ENCODE data around the gene NDUFV1. TPM values are rescaled to one million over a fixed set of nuclear protein-coding genes. Genes with fewer than 3 reads are reported as not detected.

The NDUFV1 gene
- 186 TPM for total RNA-seq

GRCh38 chr11:67606492-67607295 lies at the start of gene NDUFV1:
NDUFV1 (plus strand) TSS chr11:67606936; CDS start chr11:67607005, 69 bp downstream.

DNA sequence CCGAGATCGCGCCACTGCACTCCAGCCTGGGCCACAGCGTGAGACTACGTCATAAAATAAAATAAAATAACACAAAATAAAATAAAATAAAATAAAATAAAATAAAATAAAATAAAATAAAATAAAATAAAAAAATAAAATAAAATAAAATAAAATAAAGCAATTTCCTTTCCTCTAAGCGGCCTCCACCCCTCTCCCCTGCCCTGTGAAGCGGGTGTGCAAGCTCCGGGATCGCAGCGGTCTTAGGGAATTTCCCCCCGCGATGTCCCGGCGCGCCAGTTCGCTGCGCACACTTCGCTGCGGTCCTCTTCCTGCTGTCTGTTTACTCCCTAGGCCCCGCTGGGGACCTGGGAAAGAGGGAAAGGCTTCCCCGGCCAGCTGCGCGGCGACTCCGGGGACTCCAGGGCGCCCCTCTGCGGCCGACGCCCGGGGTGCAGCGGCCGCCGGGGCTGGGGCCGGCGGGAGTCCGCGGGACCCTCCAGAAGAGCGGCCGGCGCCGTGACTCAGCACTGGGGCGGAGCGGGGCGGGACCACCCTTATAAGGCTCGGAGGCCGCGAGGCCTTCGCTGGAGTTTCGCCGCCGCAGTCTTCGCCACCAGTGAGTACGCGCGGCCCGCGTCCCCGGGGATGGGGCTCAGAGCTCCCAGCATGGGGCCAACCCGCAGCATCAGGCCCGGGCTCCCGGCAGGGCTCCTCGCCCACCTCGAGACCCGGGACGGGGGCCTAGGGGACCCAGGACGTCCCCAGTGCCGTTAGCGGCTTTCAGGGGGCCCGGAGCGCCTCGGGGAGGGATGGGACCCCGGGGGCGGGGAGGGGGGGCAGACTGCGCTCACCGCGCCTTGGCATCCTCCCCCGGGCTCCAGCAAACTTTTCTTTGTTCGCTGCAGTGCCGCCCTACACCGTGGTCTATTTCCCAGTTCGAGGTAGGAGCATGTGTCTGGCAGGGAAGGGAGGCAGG lies 23.2 kb upstream of the NDUFV1 start, which contains the start of gene GSTP1:
Gene GSTP1, plus strand, starts transcription at position 566 of the 958 bp plus-strand sequence. Its CDS starts 32 bp downstream, at position 598.

DNA sequence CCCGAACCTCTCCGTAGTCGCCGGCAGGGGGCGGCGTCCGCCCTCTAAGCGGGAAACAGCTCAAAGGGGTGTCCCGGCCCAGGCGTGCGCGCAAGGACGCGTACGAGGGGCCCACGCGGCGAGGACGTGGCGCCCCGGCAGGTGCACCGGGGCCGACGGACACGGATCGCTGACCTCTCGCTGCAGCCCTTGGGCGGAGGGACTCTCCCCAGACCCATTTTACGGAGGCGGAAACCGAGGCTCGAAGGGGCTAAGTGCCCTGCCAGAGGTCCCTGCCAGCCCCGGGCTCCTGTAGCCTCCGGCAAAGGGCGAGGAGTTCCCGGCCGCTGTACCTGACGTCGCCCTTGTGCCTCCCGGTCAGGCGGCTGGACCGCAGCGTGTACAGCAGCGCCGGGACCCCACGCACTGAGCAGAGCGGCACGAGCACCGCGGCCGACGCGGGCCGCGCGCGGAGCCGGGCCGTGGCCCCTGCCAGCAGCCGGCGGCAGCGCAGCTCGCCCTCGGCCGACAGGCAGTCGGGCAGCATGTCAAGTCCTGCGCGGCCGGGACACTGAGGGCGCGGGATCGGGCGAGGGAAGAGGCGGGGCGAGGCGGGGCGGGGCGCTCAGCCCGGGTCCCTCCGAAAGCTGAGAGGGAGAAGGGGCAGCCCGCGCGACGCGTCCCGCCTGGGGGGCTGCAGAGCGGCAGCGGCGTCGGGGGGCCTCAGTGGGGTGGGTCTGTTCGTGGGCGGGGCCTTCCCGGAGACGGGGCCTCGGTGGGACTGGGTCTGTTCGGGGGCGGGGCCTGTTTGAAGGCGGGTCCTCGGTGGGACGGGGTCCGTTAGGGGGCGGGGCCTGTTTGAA lies 22.9 kb downstream of the NDUFV1 start, which contains the start of gene NUDT8:
Gene NUDT8, minus strand, starts transcription at position 552 of the 842 bp plus-strand sequence. Its CDS starts 26 bp downstream, at position 526.

DNA sequence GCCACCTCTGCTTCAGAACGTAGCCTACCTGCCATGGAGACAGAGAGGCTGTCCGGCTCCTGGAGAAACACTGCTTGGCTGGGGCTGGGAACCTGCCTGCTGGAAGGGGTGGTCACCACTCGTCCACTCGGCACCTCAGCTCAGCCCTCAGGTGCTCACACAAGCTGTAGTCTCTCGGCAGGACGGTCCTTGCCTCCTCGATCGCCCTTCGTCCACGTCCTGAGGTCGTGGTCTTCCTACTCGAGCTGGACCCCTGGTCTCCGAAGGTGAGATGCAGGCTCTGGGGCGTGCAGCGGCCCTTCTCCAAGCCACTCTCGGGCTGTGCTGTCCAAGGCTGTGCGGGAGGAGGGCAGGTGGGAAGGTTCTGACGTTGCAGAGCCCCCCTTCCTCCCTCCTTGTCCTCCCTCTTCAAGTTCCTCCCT lies 32.7 kb downstream of the NDUFV1 start, which contains the start of gene TBX10:
Gene TBX10, minus strand, starts transcription at position 326 of the 422 bp plus-strand sequence. Its CDS starts 291 bp downstream, at position 35.

Other genes with a start within 250 kb of the NDUFV1 start
- gene CLCF1, start 233.3 kb upstream of the NDUFV1 start, total RNA-seq: 2.9 TPM
- gene RAD9A, start 214.9 kb upstream of the NDUFV1 start, total RNA-seq: 26.6 TPM
- gene PPP1CA, start 205.1 kb upstream of the NDUFV1 start, total RNA-seq: 85.5 TPM
- gene TBC1D10C, start 202.9 kb upstream of the NDUFV1 start, total RNA-seq: 1.4 TPM
- 5.1 TPM for gene CARNS1, start 191.3 kb upstream of the NDUFV1 start, total RNA-seq
- gene RPS6KB2, start 178.4 kb upstream of the NDUFV1 start, total RNA-seq: 41.7 TPM
- gene PTPRCAP, start 169.3 kb upstream of the NDUFV1 start, total RNA-seq: 0.71 TPM
- gene CORO1B, start 163.5 kb upstream of the NDUFV1 start, total RNA-seq: 55.3 TPM
- not detected for gene GPR152, start 154.2 kb upstream of the NDUFV1 start, total RNA-seq
- 6.3 TPM for gene CABP4, start 151.6 kb upstream of the NDUFV1 start, total RNA-seq
- gene TMEM134, start 137.7 kb upstream of the NDUFV1 start, total RNA-seq: 73.1 TPM
- 49.3 TPM for gene AIP, start 123.9 kb upstream of the NDUFV1 start, total RNA-seq
- gene PITPNM1, start 101.6 kb upstream of the NDUFV1 start, total RNA-seq: 79.8 TPM
- 13.1 TPM for gene CDK2AP2, start 98.8 kb upstream of the NDUFV1 start, total RNA-seq
- gene CABP2, start 83.5 kb upstream of the NDUFV1 start, total RNA-seq: 5.6 TPM
- 417 TPM for gene GSTP1, start 23.1 kb upstream of the NDUFV1 start, total RNA-seq
- 3.7 TPM for gene NUDT8, start 23.0 kb downstream of the NDUFV1 start, total RNA-seq
- gene TBX10, start 32.8 kb downstream of the NDUFV1 start, total RNA-seq: not detected
- not detected for gene ACY3, start 43.8 kb downstream of the NDUFV1 start, total RNA-seq
- 0.55 TPM for gene ALDH3B2, start 67.7 kb downstream of the NDUFV1 start, total RNA-seq